GM12801 (cell line): ENCODE data around the gene GNG12.
A peak's percentile ranks its signal among the peaks of the same experiment; 100 is the strongest.

Source experiments
- TF ChIP-seq, protein P1 (sequence below): IDR thresholded peaks from one replicate; pipeline ENCODE4 v1.5.1; 2011; ENCODE audit warnings: control low read depth; ENCODE audit not compliant: insufficient read length; ENCODE audit errors: extremely low read depth

GNG12 gene

DNA sequence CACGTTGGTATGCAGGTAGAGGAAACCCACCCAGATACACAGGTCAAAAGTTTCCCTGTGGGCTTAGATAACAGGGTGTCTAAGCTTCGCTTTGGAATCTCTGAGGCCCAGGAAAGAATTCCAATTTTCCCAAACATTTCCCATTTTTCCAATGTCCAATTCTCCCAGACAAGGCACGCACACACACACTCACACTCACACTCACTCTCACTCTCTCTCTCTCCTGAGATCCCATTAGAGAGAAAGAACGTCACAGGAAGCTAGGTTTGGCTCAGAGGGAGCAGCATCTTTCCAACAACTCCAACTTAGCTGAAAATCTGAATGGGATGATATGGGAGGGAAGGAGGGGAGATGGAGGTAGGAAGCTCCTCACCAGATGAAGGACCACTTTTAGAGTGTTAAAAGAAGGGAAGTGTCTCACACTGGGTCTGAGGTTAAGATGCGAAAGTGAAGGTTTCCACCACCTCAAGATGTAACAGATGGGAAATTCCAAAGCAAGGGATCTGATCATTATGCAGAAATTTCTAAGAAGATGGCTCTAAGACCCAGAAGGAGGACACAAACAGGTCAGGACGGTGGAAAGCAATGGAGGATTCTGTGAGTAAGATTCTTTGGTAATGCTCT is 63.5 kb downstream of the GNG12 start:
- TF ChIP-seq, protein P1, sequence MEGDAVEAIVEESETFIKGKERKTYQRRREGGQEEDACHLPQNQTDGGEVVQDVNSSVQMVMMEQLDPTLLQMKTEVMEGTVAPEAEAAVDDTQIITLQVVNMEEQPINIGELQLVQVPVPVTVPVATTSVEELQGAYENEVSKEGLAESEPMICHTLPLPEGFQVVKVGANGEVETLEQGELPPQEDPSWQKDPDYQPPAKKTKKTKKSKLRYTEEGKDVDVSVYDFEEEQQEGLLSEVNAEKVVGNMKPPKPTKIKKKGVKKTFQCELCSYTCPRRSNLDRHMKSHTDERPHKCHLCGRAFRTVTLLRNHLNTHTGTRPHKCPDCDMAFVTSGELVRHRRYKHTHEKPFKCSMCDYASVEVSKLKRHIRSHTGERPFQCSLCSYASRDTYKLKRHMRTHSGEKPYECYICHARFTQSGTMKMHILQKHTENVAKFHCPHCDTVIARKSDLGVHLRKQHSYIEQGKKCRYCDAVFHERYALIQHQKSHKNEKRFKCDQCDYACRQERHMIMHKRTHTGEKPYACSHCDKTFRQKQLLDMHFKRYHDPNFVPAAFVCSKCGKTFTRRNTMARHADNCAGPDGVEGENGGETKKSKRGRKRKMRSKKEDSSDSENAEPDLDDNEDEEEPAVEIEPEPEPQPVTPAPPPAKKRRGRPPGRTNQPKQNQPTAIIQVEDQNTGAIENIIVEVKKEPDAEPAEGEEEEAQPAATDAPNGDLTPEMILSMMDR = no peak

DNA sequence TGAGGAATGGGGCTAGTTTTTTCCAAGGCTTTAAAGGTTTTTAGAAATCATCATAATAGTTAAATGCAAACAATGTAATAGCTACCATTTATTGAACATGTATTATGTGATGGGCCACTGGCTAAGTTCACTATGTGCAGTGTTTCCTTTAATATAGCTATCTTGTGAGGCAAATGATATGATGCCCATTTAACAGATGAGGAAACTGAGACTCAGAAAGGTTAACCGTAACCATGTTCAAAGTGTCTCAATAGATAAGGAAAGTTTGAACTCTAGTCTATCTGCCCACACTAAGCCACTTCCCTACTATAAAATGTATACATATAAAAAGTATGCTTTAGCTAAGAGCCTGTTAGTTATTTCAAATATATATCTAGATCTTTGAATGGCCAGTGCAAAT is 64.8 kb downstream of the GNG12 start:
- TF ChIP-seq, protein P1 = no peak

DNA sequence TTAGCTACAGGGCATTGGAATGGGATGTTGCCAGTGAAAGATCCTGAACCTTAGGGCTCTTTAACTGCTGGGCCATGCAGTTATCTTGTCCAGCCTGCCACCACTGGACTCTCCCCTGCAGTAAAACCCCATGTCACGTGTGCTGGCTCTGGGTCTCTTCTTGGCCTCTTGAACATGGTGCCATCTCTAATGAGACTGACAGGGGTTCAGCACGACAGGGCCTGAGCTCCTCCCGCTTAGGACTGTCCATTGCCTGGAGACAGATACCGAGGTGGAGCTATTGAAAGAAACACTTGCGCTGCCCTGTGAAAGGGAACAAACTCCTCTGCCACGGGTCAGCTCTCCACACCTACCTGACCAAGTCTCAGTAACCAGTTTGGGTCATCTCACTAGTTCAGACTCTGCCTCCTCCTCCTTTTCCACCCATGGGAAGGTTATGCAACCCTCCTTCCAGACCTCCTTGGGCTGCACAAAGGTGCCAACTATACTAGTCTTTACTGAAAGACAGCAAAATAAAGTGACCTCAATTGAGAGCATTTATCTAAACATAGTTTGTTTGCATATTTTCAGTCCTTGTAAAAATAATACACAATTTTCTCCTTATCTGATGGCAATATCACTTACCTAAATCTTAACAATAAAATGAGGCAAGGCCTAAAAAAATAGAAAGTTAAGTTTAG is 66.0 kb downstream of the GNG12 start:
- TF ChIP-seq, protein P1 = no peak

DNA sequence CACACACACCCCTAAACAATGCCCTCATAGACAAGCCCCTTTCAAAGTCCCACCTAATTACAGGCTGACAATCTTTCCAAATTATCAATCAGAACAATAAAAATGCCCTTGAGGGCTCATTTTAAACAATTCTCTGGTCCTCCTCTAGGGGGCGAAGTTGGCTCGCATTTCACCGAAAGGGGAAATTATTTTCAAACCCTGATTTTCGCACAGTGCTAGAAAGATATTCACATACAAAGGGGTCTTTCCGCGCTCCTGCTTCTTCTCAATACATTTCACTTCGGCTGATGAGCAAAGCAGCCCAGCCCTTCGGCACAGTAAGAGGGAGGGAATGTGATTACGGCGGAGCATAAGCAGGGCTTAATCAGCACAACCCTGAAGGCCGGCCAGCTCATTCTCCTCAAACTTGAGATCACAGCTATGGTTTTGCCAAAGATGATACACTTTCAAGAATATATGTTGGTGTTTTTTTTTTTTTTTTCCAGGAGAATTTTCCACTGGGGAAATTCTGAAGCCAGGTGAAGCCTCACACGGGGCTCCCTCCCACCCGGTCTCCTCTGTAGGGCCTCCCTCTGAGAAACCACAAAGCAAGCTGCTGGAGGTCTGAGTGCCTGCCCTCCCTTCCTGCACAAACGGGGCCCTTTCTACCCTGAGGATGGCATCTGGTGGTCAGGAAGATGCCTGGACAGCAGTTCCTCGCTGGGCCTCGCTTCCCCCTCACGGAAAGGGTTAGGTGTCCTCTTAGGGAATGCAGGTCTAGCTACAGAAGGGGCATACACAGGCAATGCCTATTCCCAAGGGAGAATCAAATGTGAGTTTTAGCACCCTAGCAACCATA is 66.9 kb downstream of the GNG12 start:
- TF ChIP-seq, protein P1 = peak; percentile 0

DNA sequence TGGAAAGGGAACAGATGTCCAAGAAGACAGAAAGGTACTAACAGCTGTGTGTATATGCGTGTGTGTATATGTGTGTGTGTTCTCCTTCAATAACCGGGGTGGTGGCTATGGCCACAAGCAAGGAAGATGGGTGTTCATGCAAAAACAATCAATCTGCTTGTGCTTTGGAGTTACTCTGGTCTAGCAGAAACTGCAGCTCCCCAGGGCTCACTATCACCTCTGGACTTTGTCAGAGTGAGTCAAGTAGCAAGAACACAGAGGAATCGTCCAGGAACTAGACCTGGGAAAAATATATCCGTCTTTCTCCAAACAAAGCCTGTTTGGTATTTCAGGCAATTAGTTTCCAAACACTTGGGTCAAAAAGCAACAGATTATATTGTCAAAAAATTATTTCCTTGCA is 68.6 kb downstream of the GNG12 start:
- TF ChIP-seq, protein P1 = no peak

DNA sequence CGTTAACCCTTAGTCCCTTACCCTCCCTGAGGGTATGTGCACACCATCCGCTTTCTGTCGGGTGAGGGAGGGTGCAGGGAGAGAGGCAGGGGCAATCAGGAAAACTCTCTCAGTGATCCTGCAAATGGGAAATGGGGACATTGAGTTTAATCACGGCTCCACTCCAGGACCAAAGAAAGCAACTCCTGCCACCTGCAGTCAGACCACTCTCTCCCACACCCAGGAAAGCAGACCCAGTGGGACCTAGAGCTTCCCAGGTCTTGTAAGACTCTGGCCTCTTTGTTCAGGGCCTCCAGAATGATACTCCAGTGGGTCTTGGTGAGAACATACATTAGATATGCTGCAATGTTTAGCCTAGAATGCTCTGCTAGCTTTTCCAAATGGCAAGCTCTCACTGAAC is 71.5 kb downstream of the GNG12 start:
- TF ChIP-seq, protein P1 = no peak

DNA sequence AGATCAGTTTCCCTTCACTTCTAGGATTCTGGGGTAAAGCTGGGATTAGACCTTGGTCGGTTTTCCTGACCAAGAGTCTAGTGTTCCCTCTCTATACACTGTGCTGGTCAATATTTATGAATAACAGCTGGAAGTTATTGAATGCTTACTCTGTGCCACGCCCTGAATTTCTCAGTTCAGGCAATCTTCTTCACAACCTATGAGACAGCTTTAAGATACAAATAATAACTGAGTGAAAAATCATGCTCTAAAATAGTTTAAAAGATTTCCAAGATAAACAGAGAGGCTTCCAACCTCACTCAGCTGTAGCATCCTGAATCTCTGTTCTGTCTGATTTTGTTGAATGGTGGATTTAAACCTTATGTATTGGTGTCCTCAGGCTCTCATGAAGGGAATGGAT is 72.2 kb downstream of the GNG12 start:
- TF ChIP-seq, protein P1 = no peak
